Heart right ventricle (tissue), 16 donors: Measurements from ENCODE around the gene C11orf68. TPM values are rescaled to one million over a fixed set of nuclear protein-coding genes. Genes with fewer than 3 reads are reported as not detected.

Experiments
- ATAC-seq, 8 donors: fragments of 200-7000 bp; cut with Tn5 transposase; one replicate each; pipeline ENCODE4 v1.9.1; 2020; ENCODE audit warnings: mild to moderate bottlenecking in 8 of 8, moderate library complexity in 8 of 8, moderate number of reproducible peaks in 1 of 8
- DNase-seq, 2 donors: peaks; one replicate each; pipeline ENCODE4 v3.0.0-alpha.2; 2020
- H3K27ac ChIP-seq, 10 donors: fragments of 200-600 bp; sonication (generic) in 2 of 10; one replicate each; pipeline versions ENCODE4 v1.5.0 to v1.8.0; 2020 to 2022; ENCODE audit warnings: mild to moderate bottlenecking in 3 of 10
- H3K27me3 ChIP-seq, 7 donors: fragments of 200-600 bp; one replicate each; pipeline ENCODE4 v1.8.0; 2021 to 2022; ENCODE audit warnings: mild to moderate bottlenecking in 2 of 7
- H3K36me3 ChIP-seq, 9 donors: fragments of 200-600 bp; sonication (generic) in 1 of 9; one replicate each; pipeline versions ENCODE4 v1.5.0 to v1.8.0; 2020 to 2022; ENCODE audit warnings: mild to moderate bottlenecking in 2 of 9
- H3K4me1 ChIP-seq, 9 donors: fragments of 200-600 bp; sonication (generic) in 1 of 9; one replicate each; pipeline versions ENCODE4 v1.5.0 to v1.8.0; 2020 to 2022; ENCODE audit warnings: mild to moderate bottlenecking in 4 of 9
- H3K4me3 ChIP-seq, 10 donors: fragments of 200-600 bp; sonication (generic) in 2 of 10; one replicate each; pipeline versions ENCODE4 v1.5.0 to v1.8.0; 2020 to 2022; ENCODE audit warnings: mild to moderate bottlenecking in 7 of 10, moderate library complexity in 2 of 10
- H3K9me3 ChIP-seq, 11 donors: fragments of 200-600 bp in 10 of 11; sonication (generic) in 2 of 11; one replicate each; pipeline versions ENCODE4 v1.5.0 to v1.8.0; 2013 to 2022; ENCODE audit warnings: mild to moderate bottlenecking in 2 of 11, control low read depth in 1 of 11, moderate library complexity in 1 of 11
- WGBS, 2 donors: extraction: QIAGEN DNeasy Blood & Tissue Kit; methylation state at CpG; one replicate each; pipeline ENCODE4 v1.1.7; 2013; ENCODE audit warnings: inconsistent platforms in 1 of 2; 5-methylcytosine and 5-hydroxymethylcytosine counted together
- intact Hi-C, 10 donors: fragments of 100-400 bp; cut with DNase I; formaldehyde crosslinking; loops; one replicate each; pipeline versions ENCODE4 v1.11.1 to v1.14.2; 2022
- polyA plus RNA-seq, 2 donors: library from polyadenylated mRNA; stranded (reverse); fragments of 200-250 nt; gene quantifications; one replicate each; pipeline ENCODE4 v1.2.3, GENCODE V29; 2013
- total RNA-seq, 10 donors: library from RNA; stranded (reverse); fragmentation: NEBNext Ultra II Directional in 3 of 10; extraction: Animal tissue kit (Norgen Biotek cat#: 25700) in 3 of 10; gene quantifications; one replicate each; pipeline versions ENCODE4 v1.2.1 to v1.2.4, GENCODE V29; 2021 to 2023
- TF ChIP-seq, protein P1 (sequence below), 9 donors: fragments of 200-600 bp; sonication (generic) in 2 of 9; IDR thresholded peaks; one replicate each; pipeline versions ENCODE4 v1.5.0 to v1.8.0; 2021 to 2022; ENCODE audit warnings: antibody characterized with exemption in 9 of 9, mild to moderate bottlenecking in 5 of 9, moderate library complexity in 1 of 9
- donor health status: Arrhythmogenic right ventricular cardiomyopathy.
- donor health status: ischemic (EF 13 %, LVEDD 7.1; RV severe dilation, severe dysfunction).
- donor health status: healthy with polysubstance abuse.
- donor health status: DM: no; HTN: yes; CAD: no.
- donor health status: DM: no; HTN: no; CAD: no.
- donor health status: ischemic (EF 25% LVEDD 6.9; RV normal size, moderate dysfunction).
- donor health status: ischemic (EF 25% LVEDD 5.7; RV mildly dilated, moderate dysfunction).
- donor health status: healthy.
- donor health status: DM: yes; HTN: yes; CAD: no.
- donor health status: Ischemic cardiomyopathy.
- donor health status: ischemic (EF 35%, LVEDD 5.7; RV mildly dilated, moderate dysfunction).
- donor health status: nonischemic (EF 11% LVEDD 7.7; RV severe dilation, severe dysfunction).
- donor health status: DM: yes; HTN: yes; CAD: no.
- donor health status: PGD.
- donor health status: ischemic (EF 29% LVEDD 5.4; RV normal size, mild dysfunction).
- donor health status: nonischemic (EF 23%, LVEDD 6.1; RV moderate dilation, normal function).

The C11orf68 gene
- total and polyA plus RNA-seq, 12 donors, result 35.7 to 49.2 (median 40.9) TPM

DNA sequence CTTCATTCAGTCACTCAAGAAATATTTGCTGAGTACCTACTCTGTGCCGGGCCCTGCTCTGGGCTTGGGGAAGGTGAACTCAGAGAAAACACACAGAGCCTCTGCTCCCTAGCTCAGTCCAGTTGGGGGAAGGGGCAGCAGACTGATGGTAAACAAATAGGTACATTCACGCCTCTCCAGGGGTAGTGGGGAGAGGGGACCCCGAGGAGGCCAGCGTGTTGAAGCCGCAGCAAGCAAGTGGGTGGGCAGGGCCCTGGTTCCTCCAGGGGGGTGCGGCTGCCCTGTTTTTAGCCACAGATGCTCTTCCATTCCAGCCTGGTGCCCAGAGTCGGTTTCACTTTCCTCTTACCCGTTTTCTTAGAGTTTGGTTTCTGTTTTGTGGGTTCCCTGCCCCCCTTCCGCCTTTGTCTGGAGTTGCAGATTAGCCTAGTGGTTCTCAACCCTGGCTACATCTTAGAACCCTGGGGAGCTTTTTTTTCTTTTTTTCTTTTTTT is 9.1 kb upstream of the C11orf68 start:
- H3K36me3 ChIP-seq, result peaks cover 0 to 10% (median 3%) of the 10 kb centered on the region in 9 donors
- peak in 1 of 2 donors; percentile 33 for DNase-seq
- intact Hi-C loops, result no loop called here
- H3K27ac ChIP-seq, result peak overlapping the region in 4 of 10 donors; percentile 22 to 85 (median 44)
- ATAC-seq, result peak in 7 of 8 donors; percentile 9 to 56 (median 49)
- H3K4me3 ChIP-seq, result peak overlapping the region in 1 of 10 donors; percentile 37
- H3K9me3 ChIP-seq, result no peaks in the 10 kb centered on the region
- 55 to 59% methylated on average over 9 of the region's 9 CpGs for WGBS, 2 donors
- peaks cover 0 to 16% (median 0%) of the 10 kb centered on the region in 9 donors for H3K4me1 ChIP-seq
- peaks cover 0 to 3% (median 0%) of the 10 kb centered on the region in 7 donors for H3K27me3 ChIP-seq
- TF ChIP-seq, protein P1, sequence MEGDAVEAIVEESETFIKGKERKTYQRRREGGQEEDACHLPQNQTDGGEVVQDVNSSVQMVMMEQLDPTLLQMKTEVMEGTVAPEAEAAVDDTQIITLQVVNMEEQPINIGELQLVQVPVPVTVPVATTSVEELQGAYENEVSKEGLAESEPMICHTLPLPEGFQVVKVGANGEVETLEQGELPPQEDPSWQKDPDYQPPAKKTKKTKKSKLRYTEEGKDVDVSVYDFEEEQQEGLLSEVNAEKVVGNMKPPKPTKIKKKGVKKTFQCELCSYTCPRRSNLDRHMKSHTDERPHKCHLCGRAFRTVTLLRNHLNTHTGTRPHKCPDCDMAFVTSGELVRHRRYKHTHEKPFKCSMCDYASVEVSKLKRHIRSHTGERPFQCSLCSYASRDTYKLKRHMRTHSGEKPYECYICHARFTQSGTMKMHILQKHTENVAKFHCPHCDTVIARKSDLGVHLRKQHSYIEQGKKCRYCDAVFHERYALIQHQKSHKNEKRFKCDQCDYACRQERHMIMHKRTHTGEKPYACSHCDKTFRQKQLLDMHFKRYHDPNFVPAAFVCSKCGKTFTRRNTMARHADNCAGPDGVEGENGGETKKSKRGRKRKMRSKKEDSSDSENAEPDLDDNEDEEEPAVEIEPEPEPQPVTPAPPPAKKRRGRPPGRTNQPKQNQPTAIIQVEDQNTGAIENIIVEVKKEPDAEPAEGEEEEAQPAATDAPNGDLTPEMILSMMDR (IDR thresholded peaks at IDR 0.05), result no peak

DNA sequence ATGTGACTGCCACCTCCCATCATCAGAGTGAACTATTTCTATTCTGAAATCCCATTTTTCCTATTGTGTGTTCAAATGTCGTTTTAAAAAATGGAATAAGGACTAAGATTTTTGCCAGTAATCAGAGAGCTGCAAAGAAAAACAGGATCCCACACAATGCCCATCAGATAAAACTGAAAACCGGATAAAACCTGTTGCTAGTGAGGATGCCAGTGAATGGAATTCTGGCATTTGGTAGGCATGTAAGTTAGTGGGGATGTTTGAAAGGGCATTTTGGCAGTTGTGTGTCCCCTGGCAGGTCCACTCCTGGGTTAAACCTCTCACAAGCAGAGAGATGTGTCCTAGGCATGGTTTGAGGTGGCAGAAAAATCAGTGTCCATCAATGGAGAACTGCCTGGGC is 6.5 kb upstream of the C11orf68 start:
- TF ChIP-seq, protein P1 (IDR thresholded peaks at IDR 0.05), result no peak
- Histone ChIP-seq H3K4me3 (no peak overlapping the region), H3K36me3 (peaks cover 0 to 36% (median 4%) of the 10 kb centered on the region in 9 donors), H3K9me3 (no peaks in the 10 kb centered on the region), H3K4me1 (peaks cover 4 to 25% (median 8%) of the 10 kb centered on the region in 9 donors), H3K27ac (no peak overlapping the region), H3K27me3 (no peaks in the 10 kb centered on the region)
- 50 to 61% methylated on average over 2 of the region's 2 CpGs for WGBS, 2 donors
- no peak for DNase-seq
- ATAC-seq, result no peak
- intact Hi-C loops, result no loop called here

GRCh38 chr11:65922565-65922964 is 3.7 kb upstream of the C11orf68 start:
- 80 to 85% methylated on average over 3 of the region's 3 CpGs for WGBS, 2 donors
- DNase-seq, result no peak

GRCh38 chr11:65921876-65922275 is 3.0 kb upstream of the C11orf68 start:
- 95% methylated on average over 10 of the region's 10 CpGs for WGBS, 2 donors
- Histone ChIP-seq H3K27me3 (no peaks in the 10 kb centered on the region), H3K4me1 (peaks cover 20 to 37% (median 28%) of the 10 kb centered on the region in 9 donors), H3K27ac (no peak overlapping the region), H3K36me3 (peaks cover 0 to 42% (median 4%) of the 10 kb centered on the region in 9 donors), H3K9me3 (no peaks in the 10 kb centered on the region), H3K4me3 (no peak overlapping the region)
- intact Hi-C loops, result loop anchor here in 1 of 10 donors (5.0 kb wide), 1 partner anchor 40 kb away; the partner anchor contains the start of gene SART1
- DNase-seq (no peak), ATAC-seq (no peak)
- TF ChIP-seq, protein P1 (IDR thresholded peaks at IDR 0.05), result no peak

More at GRCh38 chr11:65922565-65922964, 3.7 kb upstream of the C11orf68 start:
- intact Hi-C loops, result loop anchor here in 1 of 10 donors (5.0 kb wide), 1 partner anchor 40 kb away; the partner anchor contains the start of gene SART1
- Histone ChIP-seq H3K4me3 (no peak overlapping the region), H3K36me3 (peaks cover 0 to 37% (median 4%) of the 10 kb centered on the region in 9 donors), H3K9me3 (no peaks in the 10 kb centered on the region), H3K27ac (no peak overlapping the region), H3K27me3 (no peaks in the 10 kb centered on the region), H3K4me1 (peaks cover 14 to 30% (median 22%) of the 10 kb centered on the region in 9 donors)
- TF ChIP-seq, protein P1 (IDR thresholded peaks at IDR 0.05), result no peak
- no peak for ATAC-seq
